ENCODE results near the gene DAZAP1. TPM values are rescaled to one million over a fixed set of nuclear protein-coding genes. Genes with fewer than 3 reads are reported as not detected.

The DAZAP1 gene
- total RNA-seq, 2 experiments from 2014 or later: 287 to 297 TPM

GRCh38 chr19:1421218-1421957, 14.0 kb downstream of the DAZAP1 start:
- Mint-ChIP-seq H3K4me3 (no peak overlapping the region), H3K4me1 (peaks cover 10% of the 10 kb centered on the region), H3K27ac (no peak overlapping the region), H3K27me3 (no peaks in the 10 kb centered on the region), H3K36me3 (peaks cover 28% of the 10 kb centered on the region), H3K9me3 (no peaks in the 10 kb centered on the region)
- no peak for DNase-seq

- Mint-ChIP-seq H3K9me3 (no peaks in the 10 kb centered on the region), H3K27ac (no peak overlapping the region), H3K4me3 (no peak overlapping the region), H3K4me1 (peaks cover 8% of the 10 kb centered on the region), H3K27me3 (no peaks in the 10 kb centered on the region), H3K36me3 (peaks cover 29% of the 10 kb centered on the region)
- DNase-seq: no peak
These were observed 14.5 kb downstream of the DAZAP1 start for GRCh38 chr19:1421958-1422305.

GRCh38 chr19:1422360-1422759, 15.0 kb downstream of the DAZAP1 start:
- peaks cover 6% of the 10 kb centered on the region for H3K4me1 Mint-ChIP-seq
- H3K27ac Mint-ChIP-seq: no peak overlapping the region
- H3K27me3 Mint-ChIP-seq: no peaks in the 10 kb centered on the region
- no peaks in the 10 kb centered on the region for H3K9me3 Mint-ChIP-seq
- peaks cover 28% of the 10 kb centered on the region for H3K36me3 Mint-ChIP-seq
- no peak for DNase-seq
- no peak overlapping the region for H3K4me3 Mint-ChIP-seq

GRCh38 chr19:1422943-1423342, 15.6 kb downstream of the DAZAP1 start:
- peaks cover 24% of the 10 kb centered on the region for H3K36me3 Mint-ChIP-seq

GRCh38 chr19:1423436-1424191, 16.2 kb downstream of the DAZAP1 start:
- peaks cover 24% of the 10 kb centered on the region for H3K36me3 Mint-ChIP-seq
- H3K4me1 Mint-ChIP-seq: peaks cover 2% of the 10 kb centered on the region
- no peak overlapping the region for H3K4me3 Mint-ChIP-seq
- no peaks in the 10 kb centered on the region for H3K9me3 Mint-ChIP-seq
- H3K27me3 Mint-ChIP-seq: no peaks in the 10 kb centered on the region
- DNase-seq: no peak
- H3K27ac Mint-ChIP-seq: no peak overlapping the region

More at GRCh38 chr19:1422943-1423342, 15.6 kb downstream of the DAZAP1 start:
- Mint-ChIP-seq H3K27me3 (no peaks in the 10 kb centered on the region), H3K4me3 (no peak overlapping the region), H3K27ac (no peak overlapping the region), H3K4me1 (peaks cover 2% of the 10 kb centered on the region), H3K9me3 (no peaks in the 10 kb centered on the region)
- DNase-seq: no peak

- H3K4me3 Mint-ChIP-seq: no peak overlapping the region
- peaks cover 2% of the 10 kb centered on the region for H3K4me1 Mint-ChIP-seq
- no peak for DNase-seq
- no peaks in the 10 kb centered on the region for H3K27me3 Mint-ChIP-seq
- peaks cover 22% of the 10 kb centered on the region for H3K36me3 Mint-ChIP-seq
- H3K27ac Mint-ChIP-seq: no peak overlapping the region
- no peaks in the 10 kb centered on the region for H3K9me3 Mint-ChIP-seq
These were observed 17.0 kb downstream of the DAZAP1 start for GRCh38 chr19:1424192-1424955.

- DNase-seq: no peak
- Mint-ChIP-seq H3K4me3 (no peak overlapping the region), H3K36me3 (peaks cover 18% of the 10 kb centered on the region), H3K9me3 (no peaks in the 10 kb centered on the region), H3K27me3 (no peaks in the 10 kb centered on the region), H3K27ac (no peak overlapping the region), H3K4me1 (peaks cover 2% of the 10 kb centered on the region)
These were observed 17.9 kb downstream of the DAZAP1 start for GRCh38 chr19:1425102-1425837.

GRCh38 chr19:1425902-1426301, 18.5 kb downstream of the DAZAP1 start:
- Mint-ChIP-seq H3K36me3 (peaks cover 17% of the 10 kb centered on the region), H3K9me3 (no peaks in the 10 kb centered on the region), H3K4me1 (peaks cover 2% of the 10 kb centered on the region), H3K4me3 (no peak overlapping the region), H3K27ac (no peak overlapping the region), H3K27me3 (no peaks in the 10 kb centered on the region)
- DNase-seq: no peak

- H3K27ac Mint-ChIP-seq: no peak overlapping the region
These were observed 19.4 kb downstream of the DAZAP1 start for GRCh38 chr19:1426736-1427135.

GRCh38 chr19:1427221-1427920, 20.0 kb downstream of the DAZAP1 start:
- peaks cover 2% of the 10 kb centered on the region for H3K4me1 Mint-ChIP-seq
- peaks cover 17% of the 10 kb centered on the region for H3K36me3 Mint-ChIP-seq
- DNase-seq: no peak
- no peaks in the 10 kb centered on the region for H3K9me3 Mint-ChIP-seq
- H3K27ac Mint-ChIP-seq: no peak overlapping the region
- no peaks in the 10 kb centered on the region for H3K27me3 Mint-ChIP-seq
- H3K4me3 Mint-ChIP-seq: no peak overlapping the region

More at GRCh38 chr19:1426736-1427135, 19.4 kb downstream of the DAZAP1 start:
- no peaks in the 10 kb centered on the region for H3K27me3 Mint-ChIP-seq
- peaks cover 2% of the 10 kb centered on the region for H3K4me1 Mint-ChIP-seq
- no peaks in the 10 kb centered on the region for H3K9me3 Mint-ChIP-seq
- H3K4me3 Mint-ChIP-seq: no peak overlapping the region
- peaks cover 17% of the 10 kb centered on the region for H3K36me3 Mint-ChIP-seq
- no peak for DNase-seq

- Mint-ChIP-seq H3K36me3 (peaks cover 9% of the 10 kb centered on the region), H3K4me3 (no peak overlapping the region), H3K9me3 (no peaks in the 10 kb centered on the region), H3K4me1 (peaks cover 2% of the 10 kb centered on the region), H3K27ac (no peak overlapping the region), H3K27me3 (no peaks in the 10 kb centered on the region)
- no peak for DNase-seq
These were observed 21.5 kb downstream of the DAZAP1 start for GRCh38 chr19:1428738-1429391.

GRCh38 chr19:1429750-1430149, 22.4 kb downstream of the DAZAP1 start:
- H3K36me3 Mint-ChIP-seq: peaks cover 6% of the 10 kb centered on the region
- no peak overlapping the region for H3K4me3 Mint-ChIP-seq
- DNase-seq: no peak
- no peaks in the 10 kb centered on the region for H3K27me3 Mint-ChIP-seq
- no peaks in the 10 kb centered on the region for H3K4me1 Mint-ChIP-seq
- H3K27ac Mint-ChIP-seq: no peak overlapping the region
- H3K9me3 Mint-ChIP-seq: no peaks in the 10 kb centered on the region

- Mint-ChIP-seq H3K4me1 (no peaks in the 10 kb centered on the region), H3K9me3 (no peaks in the 10 kb centered on the region), H3K36me3 (peaks cover 4% of the 10 kb centered on the region), H3K4me3 (no peak overlapping the region), H3K27ac (no peak overlapping the region), H3K27me3 (no peaks in the 10 kb centered on the region)
- no peak for DNase-seq
These were observed 22.9 kb downstream of the DAZAP1 start for GRCh38 chr19:1430246-1430645.
